Mesenchymal stem cell (in vitro differentiated cells and primary cell): ENCODE results near the gene PTPRCAP.

Experiments
- DNase-seq: peaks from one replicate; pipeline ENCODE4 v3.0.0-alpha.2; 2013
- H2AFZ ChIP-seq: one replicate; pipeline ENCODE4 v1.6.1; 2013; ENCODE audit warnings: low read depth, mild to moderate bottlenecking, control low read depth, inconsistent platforms, low read length, moderate library complexity
- H2AK5ac ChIP-seq: 2 replicates; pipeline ENCODE4 v1.6.1; 2013; ENCODE audit warnings: low read length, moderate library complexity, mild to moderate bottlenecking, inconsistent platforms; ENCODE audit not compliant: severe bottlenecking
- H2BK120ac ChIP-seq: one replicate; pipeline ENCODE4 v1.6.1; 2013; ENCODE audit warnings: low read depth, mild to moderate bottlenecking, inconsistent platforms, low read length, moderate library complexity
- H2BK12ac ChIP-seq, 2 experiments: one replicate each; pipeline ENCODE4 v1.6.1; 2013; ENCODE audit warnings: inconsistent platforms in 2 of 2, low read length in 2 of 2, mild to moderate bottlenecking in 2 of 2, moderate library complexity in 2 of 2, control low read depth in 1 of 2
- H2BK15ac ChIP-seq: one replicate; pipeline ENCODE4 v1.6.1; 2013; ENCODE audit warnings: mild to moderate bottlenecking, low read depth, inconsistent platforms; ENCODE audit not compliant: poor library complexity, severe bottlenecking
- H2BK5ac ChIP-seq: 2 replicates; pipeline ENCODE4 v1.6.1; 2013; ENCODE audit warnings: low read depth, mild to moderate bottlenecking, low read length, control low read depth, inconsistent platforms; ENCODE audit not compliant: poor library complexity, severe bottlenecking
- H3K14ac ChIP-seq, 2 experiments: one replicate each; pipeline ENCODE4 v1.6.1; 2013; ENCODE audit warnings: inconsistent platforms in 2 of 2, low read length in 2 of 2, control low read depth in 1 of 2, mild to moderate bottlenecking in 1 of 2, moderate library complexity in 1 of 2
- H3K18ac ChIP-seq, 2 experiments: one replicate each; pipeline ENCODE4 v1.6.1; 2013; ENCODE audit warnings: inconsistent platforms in 2 of 2, low read length in 2 of 2, control low read depth in 1 of 2, low read depth in 1 of 2, mild to moderate bottlenecking in 1 of 2
- H3K23ac ChIP-seq, 2 experiments: one replicate each; pipeline ENCODE4 v1.6.1; 2013; ENCODE audit warnings: inconsistent platforms in 2 of 2, low read length in 2 of 2, mild to moderate bottlenecking in 2 of 2, moderate library complexity in 2 of 2, control low read depth in 1 of 2
- H3K27ac ChIP-seq: 2 replicates; pipeline ENCODE4 v1.5.1; 2013; ENCODE audit warnings: mild to moderate bottlenecking, moderate library complexity, low read length, control low read depth, inconsistent platforms; ENCODE audit not compliant: poor library complexity, severe bottlenecking
- H3K27me3 ChIP-seq, 2 experiments: 2 replicates each; pipeline versions ENCODE4 v1.6.1 to v1.7.0; 2013; ENCODE audit warnings: low read length in 2 of 2, mild to moderate bottlenecking in 2 of 2, moderate library complexity in 2 of 2, control low read depth in 1 of 2, inconsistent platforms in 1 of 2; ENCODE audit not compliant: control insufficient read depth in 1 of 2, insufficient read depth in 1 of 2
- H3K36me3 ChIP-seq, 2 experiments: 2 replicates each; pipeline versions ENCODE4 v1.6.1 to v1.7.0; 2013; ENCODE audit warnings: low read length in 2 of 2, control low read depth in 1 of 2, inconsistent platforms in 1 of 2, low read depth in 1 of 2, mild to moderate bottlenecking in 1 of 2; ENCODE audit not compliant: insufficient read depth in 2 of 2, control insufficient read depth in 1 of 2
- H3K4ac ChIP-seq, 2 experiments: one replicate each; pipeline ENCODE4 v1.6.1; 2013; ENCODE audit warnings: inconsistent platforms in 2 of 2, low read length in 2 of 2, mild to moderate bottlenecking in 2 of 2, moderate library complexity in 2 of 2, control low read depth in 1 of 2, low read depth in 1 of 2
- H3K4me1 ChIP-seq: 2 replicates; pipeline ENCODE4 v1.6.1; 2013; ENCODE audit warnings: low read depth, low read length, control low read depth; ENCODE audit not compliant: control insufficient read depth, insufficient read depth
- H3K4me2 ChIP-seq: 2 replicates; pipeline ENCODE4 v1.6.1; 2013; ENCODE audit warnings: low read length, mild to moderate bottlenecking, inconsistent platforms; ENCODE audit not compliant: poor library complexity, severe bottlenecking
- H3K4me3 ChIP-seq, 2 experiments: 2 replicates each; pipeline versions ENCODE4 v1.5.1 to v1.7.0; 2013; ENCODE audit warnings: low read length in 2 of 2, mild to moderate bottlenecking in 2 of 2, control low read depth in 1 of 2, low read depth in 1 of 2; ENCODE audit not compliant: insufficient read depth in 1 of 2
- H3K79me1 ChIP-seq: replicated peaks from 2 replicates; pipeline ENCODE4 v1.6.1; 2013; ENCODE audit warnings: mild to moderate bottlenecking, control low read depth, low read length, inconsistent platforms; ENCODE audit not compliant: poor library complexity, severe bottlenecking
- H3K9ac ChIP-seq: 2 replicates; pipeline ENCODE4 v1.7.0; 2013; ENCODE audit warnings: mild to moderate bottlenecking, low read length, moderate library complexity
- H3K9me3 ChIP-seq: 2 replicates; pipeline ENCODE4 v1.7.0; 2013; ENCODE audit warnings: mild to moderate bottlenecking, low read length; ENCODE audit not compliant: control insufficient read depth
- H4K8ac ChIP-seq: one replicate; pipeline ENCODE4 v1.6.1; 2013; ENCODE audit warnings: inconsistent platforms, mild to moderate bottlenecking, low read length, moderate library complexity
- H4K91ac ChIP-seq: one replicate; pipeline ENCODE4 v1.6.1; 2013; ENCODE audit warnings: mild to moderate bottlenecking, low read length, inconsistent platforms
- WGBS: methylation state at CpG from one replicate; pipeline ENCODE4 v1.1.7; 2013; ENCODE audit warnings: mixed read lengths; 5-methylcytosine and 5-hydroxymethylcytosine counted together

PTPRCAP gene

GRCh38 chr11:67391304-67392182 is 45.9 kb downstream of the PTPRCAP start, which contains the start of gene RAD9A:
Gene RAD9A, plus strand, starts transcription at chr11:67391986. Its CDS starts 59 bp downstream, at chr11:67392045.
- peaks cover 16 to 26% of the 10 kb centered on the region in 2 experiments for H3K36me3 ChIP-seq
- peak within 1 kb of the TSS; percentile 84 to 91 for H3K18ac ChIP-seq
- H3K79me1 ChIP-seq = peaks cover 23% of the 10 kb centered on the region
- H2AK5ac ChIP-seq = no peak within 1 kb of the TSS
- peaks cover 17% of the 10 kb centered on the region for H3K4me1 ChIP-seq
- H3K9ac ChIP-seq = peak within 1 kb of the TSS; percentile 90
- H3K4me3 ChIP-seq = peak within 1 kb of the TSS; percentile 87 to 91
- H3K27ac ChIP-seq = peak within 1 kb of the TSS; percentile 51
- H3K4ac ChIP-seq = peak within 1 kb of the TSS; percentile 62 to 68
- peak within 1 kb of the TSS; percentile 91 for H3K4me2 ChIP-seq
- H2BK12ac ChIP-seq = peak within 1 kb of the TSS; percentile 55 to 84
- H3K27me3 ChIP-seq = peaks cover 0 to 11% of the 10 kb centered on the region in 2 experiments
- H2BK5ac ChIP-seq = peak within 1 kb of the TSS; percentile 54
- DNase-seq = peak; percentile 95
- no peak within 1 kb of the TSS for H2BK15ac ChIP-seq
- H4K8ac ChIP-seq = peak within 1 kb of the TSS; percentile 83
- H2BK120ac ChIP-seq = peak within 1 kb of the TSS; percentile 57
- H4K91ac ChIP-seq = peak within 1 kb of the TSS; percentile 79
- H3K9me3 ChIP-seq = no peaks in the 10 kb centered on the region
- peak within 1 kb of the TSS in 1 of 2 experiments; percentile 92 for H3K23ac ChIP-seq
- peak within 1 kb of the TSS; percentile 62 to 94 for H3K14ac ChIP-seq
- WGBS = under 1% methylated on average over 58 of the region's 75 CpGs
- H2AFZ ChIP-seq = peak within 1 kb of the TSS; percentile 91

DNA sequence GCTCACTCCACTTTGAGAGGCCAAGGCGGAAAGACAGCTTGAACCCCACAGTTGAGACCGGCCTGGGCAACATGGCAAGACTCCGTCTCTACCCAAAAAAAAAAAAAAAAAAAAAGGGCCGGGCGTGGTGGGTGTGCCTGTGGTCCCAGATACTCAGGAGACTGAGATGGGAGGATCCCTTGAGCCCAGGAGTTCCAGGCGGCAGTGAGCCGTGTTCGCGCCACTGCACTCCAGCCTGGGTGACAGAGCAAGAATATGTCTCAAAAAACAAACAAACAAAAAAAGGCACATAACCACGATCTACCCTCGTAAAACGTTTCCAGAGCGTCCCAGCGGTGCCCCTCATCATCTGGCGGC is 46.6 kb downstream of the PTPRCAP start:
- no peaks in the 10 kb centered on the region for H3K9me3 ChIP-seq
- no peak overlapping the region for H2AFZ ChIP-seq
- H4K8ac ChIP-seq = no peak overlapping the region
- no peak overlapping the region for H2BK5ac ChIP-seq
- no peak overlapping the region for H2BK12ac ChIP-seq
- H2BK15ac ChIP-seq = no peak overlapping the region
- peaks cover 0 to 11% of the 10 kb centered on the region in 2 experiments for H3K27me3 ChIP-seq
- H3K79me1 ChIP-seq = peaks cover 20% of the 10 kb centered on the region
- no peak overlapping the region for H2AK5ac ChIP-seq
- peaks cover 15% of the 10 kb centered on the region for H3K4me1 ChIP-seq
- H3K36me3 ChIP-seq = peaks cover 10 to 20% of the 10 kb centered on the region in 2 experiments
- no peak overlapping the region for H3K14ac ChIP-seq
- no peak overlapping the region for H3K23ac ChIP-seq
- H3K4me3 ChIP-seq = peak overlapping the region; percentile 87 to 91
- no peak for DNase-seq
- H2BK120ac ChIP-seq = no peak overlapping the region
- peak overlapping the region in 1 of 2 experiments; percentile 69 for H3K18ac ChIP-seq
- H3K4ac ChIP-seq = peak overlapping the region in 1 of 2 experiments; percentile 62
- WGBS = 17% methylated on average over 12 of the region's 15 CpGs
- peak overlapping the region; percentile 90 for H3K9ac ChIP-seq
- peak overlapping the region; percentile 74 for H3K4me2 ChIP-seq
- no peak overlapping the region for H4K91ac ChIP-seq
- H3K27ac ChIP-seq = peak overlapping the region; percentile 51

- 74% methylated on average over 6 of the region's 6 CpGs for WGBS
Measured at GRCh38 chr11:67389477-67389876, 48.0 kb downstream of the PTPRCAP start.

DNA sequence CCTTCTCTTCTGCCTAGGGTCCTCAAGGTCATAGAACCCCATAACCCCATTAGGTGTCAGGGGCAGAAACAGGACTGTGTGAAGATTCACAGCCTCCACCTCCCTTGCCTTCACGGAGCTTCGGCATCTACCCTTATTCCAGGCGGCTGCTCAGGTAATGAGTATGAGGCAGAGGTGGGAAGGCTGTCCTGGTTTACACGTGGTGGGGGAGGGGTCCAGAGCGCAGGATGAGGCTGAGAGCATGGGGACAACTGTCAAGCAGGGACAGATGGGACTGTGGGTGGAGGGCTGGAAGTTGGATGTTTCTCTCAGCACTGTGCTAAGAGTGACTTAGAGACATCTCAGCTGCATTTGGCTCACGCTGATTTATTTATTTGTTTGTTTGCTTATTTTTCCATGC is 50.0 kb downstream of the PTPRCAP start:
- Histone ChIP-seq H3K14ac (no peak overlapping the region), H3K4me2 (no peak overlapping the region), H4K8ac (no peak overlapping the region), H3K79me1 (peaks cover 9% of the 10 kb centered on the region), H2AK5ac (no peak overlapping the region), H2BK120ac (no peak overlapping the region), H3K9ac (no peak overlapping the region), H2BK5ac (no peak overlapping the region), H3K23ac (no peak overlapping the region), H2AFZ (no peak overlapping the region), H3K27ac (no peak overlapping the region), H3K4me1 (peaks cover 17% of the 10 kb centered on the region), H2BK15ac (no peak overlapping the region), H3K4me3 (no peak overlapping the region), H2BK12ac (no peak overlapping the region), H4K91ac (no peak overlapping the region), H3K27me3 (peaks cover 0 to 11% of the 10 kb centered on the region in 2 experiments), H3K18ac (no peak overlapping the region), H3K4ac (no peak overlapping the region), H3K9me3 (no peaks in the 10 kb centered on the region), H3K36me3 (no peaks in the 10 kb centered on the region)
- no peak for DNase-seq
- 56% methylated on average over 5 of the region's 6 CpGs for WGBS

More at GRCh38 chr11:67389477-67389876, 48.0 kb downstream of the PTPRCAP start:
- peaks cover 22% of the 10 kb centered on the region for H3K4me1 ChIP-seq
- no peak overlapping the region for H2BK5ac ChIP-seq
- no peak overlapping the region for H3K4ac ChIP-seq
- no peak overlapping the region for H3K9ac ChIP-seq
- no peak overlapping the region for H3K4me2 ChIP-seq
- DNase-seq = peak; percentile 40
- H3K79me1 ChIP-seq = peaks cover 20% of the 10 kb centered on the region
- H2BK120ac ChIP-seq = no peak overlapping the region
- no peak overlapping the region for H3K27ac ChIP-seq
- H4K91ac ChIP-seq = no peak overlapping the region
- peaks cover 2 to 12% of the 10 kb centered on the region in 2 experiments for H3K36me3 ChIP-seq
- H3K27me3 ChIP-seq = peaks cover 0 to 11% of the 10 kb centered on the region in 2 experiments
- H3K9me3 ChIP-seq = no peaks in the 10 kb centered on the region
- no peak overlapping the region for H3K18ac ChIP-seq
- H4K8ac ChIP-seq = no peak overlapping the region
- no peak overlapping the region for H2BK15ac ChIP-seq
- no peak overlapping the region for H2AK5ac ChIP-seq
- no peak overlapping the region for H2AFZ ChIP-seq
- H2BK12ac ChIP-seq = peak overlapping the region in 1 of 2 experiments; percentile 51
- no peak overlapping the region for H3K14ac ChIP-seq
- no peak overlapping the region for H3K4me3 ChIP-seq
- no peak overlapping the region for H3K23ac ChIP-seq
